H9 (cell line): ENCODE measurements around the gene ARVCF. TPM values are rescaled to one million over a fixed set of nuclear protein-coding genes. Genes with fewer than 3 reads are reported as not detected.

Experiments
- DNase-seq: peaks from one replicate; pipeline ENCODE4 v3.0.0-alpha.2; 2017
- H2AFZ ChIP-seq: one replicate; pipeline ENCODE4 v1.6.1; 2013; ENCODE audit warnings: mild to moderate bottlenecking, low read length, control low read depth, moderate library complexity
- H2AK5ac ChIP-seq: 2 replicates; pipeline ENCODE4 v1.6.1; 2013; ENCODE audit warnings: low read length, control low read depth, mixed read lengths; ENCODE audit not compliant: insufficient read length
- H2BK120ac ChIP-seq: one replicate; pipeline ENCODE4 v1.6.1; 2013; ENCODE audit warnings: low read depth, mild to moderate bottlenecking, low read length, control low read depth, inconsistent platforms; ENCODE audit not compliant: poor library complexity, severe bottlenecking
- H2BK12ac ChIP-seq: 2 replicates; pipeline ENCODE4 v1.6.1; 2013; ENCODE audit warnings: low read length, control low read depth, mixed read lengths, low read depth; ENCODE audit not compliant: insufficient read length
- H2BK15ac ChIP-seq: 2 replicates; pipeline ENCODE4 v1.6.1; 2013; ENCODE audit warnings: low read depth, low read length, control low read depth
- H2BK20ac ChIP-seq: one replicate; pipeline ENCODE4 v1.6.1; 2013; ENCODE audit warnings: low read depth, mild to moderate bottlenecking, low read length, control low read depth, inconsistent platforms; ENCODE audit not compliant: poor library complexity, severe bottlenecking
- H2BK5ac ChIP-seq: 2 replicates; pipeline ENCODE4 v1.6.1; 2013; ENCODE audit warnings: low read length, control low read depth, mixed read lengths; ENCODE audit not compliant: insufficient read length
- H3K14ac ChIP-seq: 2 replicates; pipeline ENCODE4 v1.6.1; 2013; ENCODE audit warnings: low read length, control low read depth; ENCODE audit not compliant: insufficient read depth
- H3K18ac ChIP-seq: 2 replicates; pipeline ENCODE4 v1.6.1; 2013; ENCODE audit warnings: low read depth, mild to moderate bottlenecking, mixed read lengths, low read length, control low read depth; ENCODE audit not compliant: insufficient read length
- H3K23ac ChIP-seq: 2 replicates; pipeline ENCODE4 v1.6.1; 2013; ENCODE audit warnings: low read length, control low read depth, mixed read lengths, low read depth; ENCODE audit not compliant: insufficient read length
- H3K23me2 ChIP-seq: 2 replicates; pipeline ENCODE4 v1.6.1; 2013; ENCODE audit warnings: low read depth, mild to moderate bottlenecking, mixed read lengths, low read length, control low read depth; ENCODE audit not compliant: insufficient read length, poor library complexity, severe bottlenecking
- H3K27ac ChIP-seq: 2 replicates; pipeline ENCODE4 v1.5.1; 2013; ENCODE audit warnings: low read length, control low read depth, mixed read lengths, low read depth; ENCODE audit not compliant: insufficient read length
- H3K27me3 ChIP-seq: 2 replicates; pipeline ENCODE4 v1.6.1; 2013; ENCODE audit warnings: low read length, control low read depth, inconsistent platforms; ENCODE audit not compliant: insufficient read depth
- H3K4ac ChIP-seq: 2 replicates; pipeline ENCODE4 v1.6.1; 2013; ENCODE audit warnings: low read depth, mild to moderate bottlenecking, control low read depth, inconsistent platforms, low read length, moderate library complexity
- H3K4me1 ChIP-seq: 2 replicates; pipeline ENCODE4 v1.6.1; 2013; ENCODE audit warnings: low read length, control low read depth, inconsistent platforms; ENCODE audit not compliant: insufficient read depth
- H3K4me2 ChIP-seq: 2 replicates; pipeline ENCODE4 v1.6.1; 2013; ENCODE audit warnings: low read length, control low read depth, mixed read lengths; ENCODE audit not compliant: insufficient read length, insufficient read depth
- H3K56ac ChIP-seq: 2 replicates; pipeline ENCODE4 v1.6.1; 2013; ENCODE audit warnings: low read depth, mild to moderate bottlenecking, mixed read lengths, low read length, control low read depth; ENCODE audit not compliant: insufficient read length
- H3K79me1 ChIP-seq: 2 replicates; pipeline ENCODE4 v1.6.1; 2013; ENCODE audit warnings: low read depth, mild to moderate bottlenecking, moderate library complexity, low read length, control low read depth, inconsistent platforms; ENCODE audit not compliant: insufficient read depth, poor library complexity, severe bottlenecking
- H3K79me2 ChIP-seq: 2 replicates; pipeline ENCODE4 v1.6.1; 2013; ENCODE audit warnings: low read length, control low read depth, inconsistent platforms; ENCODE audit not compliant: insufficient read depth
- H3K9ac ChIP-seq: 2 replicates; pipeline ENCODE4 v1.6.1; 2013; ENCODE audit warnings: low read length, control low read depth, mixed read lengths; ENCODE audit not compliant: insufficient read length; ENCODE audit errors: extremely low read depth
- H3K9me3 ChIP-seq: one replicate; pipeline ENCODE4 v1.6.1; 2013; ENCODE audit warnings: low read depth, low read length, inconsistent platforms; ENCODE audit not compliant: control insufficient read depth
- H3T11ph ChIP-seq: one replicate; pipeline ENCODE4 v1.6.1; 2013; ENCODE audit warnings: mild to moderate bottlenecking, low read length, control low read depth, inconsistent platforms
- H4K20me1 ChIP-seq: one replicate; pipeline ENCODE4 v1.6.1; 2013; ENCODE audit not compliant: control insufficient read depth, insufficient read length, insufficient read depth
- H4K5ac ChIP-seq: 2 replicates; pipeline ENCODE4 v1.6.1; 2013; ENCODE audit warnings: low read depth, mild to moderate bottlenecking, mixed read lengths, low read length, control low read depth; ENCODE audit not compliant: insufficient read length
- H4K8ac ChIP-seq: replicated peaks from 2 replicates; pipeline ENCODE4 v1.6.1; 2013; ENCODE audit warnings: low read length, control low read depth, mixed read lengths, low read depth; ENCODE audit not compliant: insufficient read length
- H4K91ac ChIP-seq: 2 replicates; pipeline ENCODE4 v1.6.1; 2013; ENCODE audit warnings: low read depth, mild to moderate bottlenecking, moderate library complexity, mixed read lengths, low read length, control low read depth; ENCODE audit not compliant: insufficient read length
- H3K27ac Mint-ChIP-seq, 3 experiments: 2 replicates in 2 of 3; 3 replicates in 1 of 3; pipeline ENCODE4 v1.8.0; 2020 to 2021; ENCODE audit warnings: mixed read lengths in 3 of 3, mild to moderate bottlenecking in 1 of 3, moderate library complexity in 1 of 3
- H3K27me3 Mint-ChIP-seq: 2 replicates; pipeline ENCODE4 v1.8.0; 2021; ENCODE audit warnings: low read depth, mild to moderate bottlenecking, moderate library complexity, mixed read lengths
- H3K36me3 Mint-ChIP-seq, 3 experiments: 2 replicates in 2 of 3; 3 replicates in 1 of 3; pipeline ENCODE4 v1.8.0; 2020 to 2021; ENCODE audit warnings: low read depth in 3 of 3, mixed read lengths in 3 of 3; ENCODE audit not compliant: insufficient read depth in 1 of 3
- H3K4me1 Mint-ChIP-seq, 2 experiments: 2 replicates each; pipeline ENCODE4 v1.8.0; 2020; ENCODE audit warnings: mixed read lengths in 2 of 2
- H3K4me3 Mint-ChIP-seq, 2 experiments: 2 replicates in 1 of 2; 3 replicates in 1 of 2; pipeline ENCODE4 v1.8.0; 2020 to 2021; ENCODE audit warnings: mild to moderate bottlenecking in 2 of 2, mixed read lengths in 2 of 2, moderate library complexity in 1 of 2
- H3K9me3 Mint-ChIP-seq, 2 experiments: 2 replicates in 1 of 2; 3 replicates in 1 of 2; pipeline ENCODE4 v1.8.0; 2020; ENCODE audit warnings: mild to moderate bottlenecking in 2 of 2, mixed read lengths in 2 of 2, moderate library complexity in 1 of 2
- WGBS: extraction: QIAGEN DNeasy Blood & Tissue Kit; methylation state at CpG from one replicate; pipeline ENCODE4 v1.1.7; 2013; ENCODE audit warnings: missing lambda C conversion rate, low lambda C conversion rate, mixed read lengths; ENCODE audit not compliant: insufficient read length; ENCODE audit errors: extremely low coverage; 5-methylcytosine and 5-hydroxymethylcytosine counted together
- total RNA-seq: library from RNA; stranded (reverse); gene quantifications from 2 replicates; pipeline ENCODE4 v1.2.1, GENCODE V29; 2021
- TF ChIP-seq, protein P1 (sequence below): fragments of 200-600 bp; sonication (generic); conservative IDR thresholded peaks from 3 replicates; pipeline ENCODE4 v1.8.0; 2021; ENCODE audit warnings: antibody characterized with exemption, mild to moderate bottlenecking

The ARVCF gene
- total RNA-seq, 1 experiment from 2014 or later, result 40.7 TPM

DNA sequence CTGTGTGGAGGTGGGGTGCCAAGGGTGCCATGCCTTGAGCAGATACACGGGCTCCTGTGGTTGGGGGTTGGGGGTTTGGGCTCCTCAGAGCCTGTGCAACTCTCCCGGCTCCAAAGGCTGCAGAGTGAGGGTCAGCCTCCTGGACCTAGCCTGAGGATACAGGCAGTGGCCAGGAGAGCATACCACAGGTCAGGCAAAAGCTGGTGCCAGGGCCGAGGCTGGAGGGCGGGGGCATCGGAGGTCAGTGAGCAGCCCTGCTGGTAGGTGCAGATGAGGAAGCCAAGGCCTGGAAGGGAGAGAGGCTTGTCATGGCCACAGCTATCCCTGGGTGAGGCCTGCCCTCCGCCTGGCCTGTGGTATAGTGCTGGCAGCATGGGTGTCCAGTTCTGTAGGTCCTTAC is 37.9 kb upstream of the ARVCF start:
- Mint-ChIP-seq H3K4me1 (no peaks in the 10 kb centered on the region), H3K27ac (no peak overlapping the region), H3K36me3 (peaks cover 0 to 10% (median 0%) of the 10 kb centered on the region in 3 experiments; a peak in 4 of 7 replicates), H3K4me3 (no peak overlapping the region; a peak in 1 of 5 replicates), H3K9me3 (no peaks in the 10 kb centered on the region; a peak in 1 of 5 replicates), H3K27me3 (no peaks in the 10 kb centered on the region; the same call in 1 of the 2 replicates)
- H3K79me1 ChIP-seq, result no peaks in the 10 kb centered on the region
- H3K18ac ChIP-seq, result no peak overlapping the region
- H2BK120ac ChIP-seq, result no peak overlapping the region
- WGBS, result no CpG with 5 or more reads among the region's 6 CpGs
- no peak overlapping the region for H3K4me2 ChIP-seq
- H3K4me1 ChIP-seq, result no peaks in the 10 kb centered on the region
- no peak overlapping the region for H4K8ac ChIP-seq
- no peak overlapping the region for H2BK12ac ChIP-seq
- no peak overlapping the region for H4K91ac ChIP-seq
- H3K9me3 ChIP-seq, result no peaks in the 10 kb centered on the region
- H3K27ac ChIP-seq, result no peak overlapping the region
- H4K5ac ChIP-seq, result no peak overlapping the region
- no peak overlapping the region for H3K23ac ChIP-seq
- no peak for DNase-seq
- no peaks in the 10 kb centered on the region for H3K79me2 ChIP-seq
- TF ChIP-seq, protein P1, sequence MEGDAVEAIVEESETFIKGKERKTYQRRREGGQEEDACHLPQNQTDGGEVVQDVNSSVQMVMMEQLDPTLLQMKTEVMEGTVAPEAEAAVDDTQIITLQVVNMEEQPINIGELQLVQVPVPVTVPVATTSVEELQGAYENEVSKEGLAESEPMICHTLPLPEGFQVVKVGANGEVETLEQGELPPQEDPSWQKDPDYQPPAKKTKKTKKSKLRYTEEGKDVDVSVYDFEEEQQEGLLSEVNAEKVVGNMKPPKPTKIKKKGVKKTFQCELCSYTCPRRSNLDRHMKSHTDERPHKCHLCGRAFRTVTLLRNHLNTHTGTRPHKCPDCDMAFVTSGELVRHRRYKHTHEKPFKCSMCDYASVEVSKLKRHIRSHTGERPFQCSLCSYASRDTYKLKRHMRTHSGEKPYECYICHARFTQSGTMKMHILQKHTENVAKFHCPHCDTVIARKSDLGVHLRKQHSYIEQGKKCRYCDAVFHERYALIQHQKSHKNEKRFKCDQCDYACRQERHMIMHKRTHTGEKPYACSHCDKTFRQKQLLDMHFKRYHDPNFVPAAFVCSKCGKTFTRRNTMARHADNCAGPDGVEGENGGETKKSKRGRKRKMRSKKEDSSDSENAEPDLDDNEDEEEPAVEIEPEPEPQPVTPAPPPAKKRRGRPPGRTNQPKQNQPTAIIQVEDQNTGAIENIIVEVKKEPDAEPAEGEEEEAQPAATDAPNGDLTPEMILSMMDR, result no peak
- no peaks in the 10 kb centered on the region for H3K23me2 ChIP-seq
- H3K56ac ChIP-seq, result no peak overlapping the region
- no peak overlapping the region for H3K9ac ChIP-seq
- H3K14ac ChIP-seq, result no peak overlapping the region
- H2BK20ac ChIP-seq, result no peak overlapping the region
- no peak overlapping the region for H2AK5ac ChIP-seq
- no peak overlapping the region for H3T11ph ChIP-seq
- no peak overlapping the region for H3K4ac ChIP-seq
- no peaks in the 10 kb centered on the region for H3K27me3 ChIP-seq
- H2AFZ ChIP-seq, result no peak overlapping the region
- no peak overlapping the region for H2BK15ac ChIP-seq
- no peak overlapping the region for H2BK5ac ChIP-seq
- no peaks in the 10 kb centered on the region for H4K20me1 ChIP-seq
